ENCODE results near the gene ZNF534.

DNA sequence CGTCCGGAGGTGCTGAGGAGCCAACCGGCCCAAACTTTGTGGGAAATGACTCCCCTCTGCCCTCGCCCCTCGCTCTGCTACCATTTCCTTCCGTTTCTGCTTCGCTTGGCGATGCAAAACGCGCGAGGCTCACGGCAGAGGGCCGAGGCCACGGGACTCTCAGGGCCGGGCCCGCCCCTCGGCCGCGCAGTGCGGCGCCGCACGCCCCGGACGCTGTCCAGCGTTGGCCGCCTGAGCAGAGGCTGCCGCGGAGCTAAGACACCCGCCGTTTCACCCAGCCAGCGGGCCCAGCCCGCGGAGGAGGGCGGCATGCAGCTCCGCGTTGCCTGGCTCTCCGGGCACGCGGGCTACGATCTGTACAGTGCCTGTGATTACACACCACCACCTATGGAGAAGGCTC, 22.3 kb downstream of the ZNF534 start:
- TF ChIP-seq, protein P1, sequence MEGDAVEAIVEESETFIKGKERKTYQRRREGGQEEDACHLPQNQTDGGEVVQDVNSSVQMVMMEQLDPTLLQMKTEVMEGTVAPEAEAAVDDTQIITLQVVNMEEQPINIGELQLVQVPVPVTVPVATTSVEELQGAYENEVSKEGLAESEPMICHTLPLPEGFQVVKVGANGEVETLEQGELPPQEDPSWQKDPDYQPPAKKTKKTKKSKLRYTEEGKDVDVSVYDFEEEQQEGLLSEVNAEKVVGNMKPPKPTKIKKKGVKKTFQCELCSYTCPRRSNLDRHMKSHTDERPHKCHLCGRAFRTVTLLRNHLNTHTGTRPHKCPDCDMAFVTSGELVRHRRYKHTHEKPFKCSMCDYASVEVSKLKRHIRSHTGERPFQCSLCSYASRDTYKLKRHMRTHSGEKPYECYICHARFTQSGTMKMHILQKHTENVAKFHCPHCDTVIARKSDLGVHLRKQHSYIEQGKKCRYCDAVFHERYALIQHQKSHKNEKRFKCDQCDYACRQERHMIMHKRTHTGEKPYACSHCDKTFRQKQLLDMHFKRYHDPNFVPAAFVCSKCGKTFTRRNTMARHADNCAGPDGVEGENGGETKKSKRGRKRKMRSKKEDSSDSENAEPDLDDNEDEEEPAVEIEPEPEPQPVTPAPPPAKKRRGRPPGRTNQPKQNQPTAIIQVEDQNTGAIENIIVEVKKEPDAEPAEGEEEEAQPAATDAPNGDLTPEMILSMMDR (IDR thresholded peaks at IDR 0.05) = no peak
- TF ChIP-seq POLR2A (IDR thresholded peaks at IDR 0.05) = no peak

Data from adrenal gland (tissue), 5 donors.